SK-N-SH (cell line): ENCODE results near the gene ITFG1. TPM values are rescaled to one million over a fixed set of nuclear protein-coding genes. Genes with fewer than 3 reads are reported as not detected.

ENCODE experiments used
- CTCF ChIA-PET: fragments of 300-600, 350-600 bp; formaldehyde crosslinking; extraction: SDS; loops from one replicate; lab custom pipeline; 2021; lab: Yijun Ruan, JAX
- POLR2A ChIA-PET: fragments of 350-600 bp; sonication (Branson Sonifier 250); formaldehyde crosslinking; extraction: SDS; loops from one replicate; lab custom pipeline; 2020; ENCODE audit warnings: antibody characterized with exemption, inconsistent platforms; lab: Yijun Ruan, JAX
- DNase-seq: peaks from one replicate; pipeline ENCODE4 v3.0.0; 2012
- H2AFZ ChIP-seq: fragments of 200-600 bp; sonication (generic); 2 replicates; pipeline ENCODE4 v1.8.1; 2016; ENCODE audit warnings: antibody characterized with exemption, mild to moderate bottlenecking, low read depth
- H3F3A ChIP-seq: fragments of 200-600 bp; sonication (generic); replicated peaks from 2 replicates; pipeline ENCODE3; 2016; ENCODE audit warnings: antibody characterized with exemption, mild to moderate bottlenecking; ENCODE audit not compliant: insufficient read depth
- H3K27ac ChIP-seq, 2 experiments: fragments of 200-500 bp in 1 of 2; fragments of 200-600 bp in 1 of 2; sonication (Bioruptor generic) in 1 of 2; sonication (generic), shearing (Covaris generic) in 1 of 2; 2 replicates each; pipeline versions ENCODE4 v1.5.1 to v1.6.1; 2014 to 2016; ENCODE audit warnings: low read depth in 2 of 2, inconsistent platforms in 1 of 2, low read length in 1 of 2, mild to moderate bottlenecking in 1 of 2, mixed read lengths in 1 of 2
- H3K27me3 ChIP-seq: fragments of 200-600 bp; sonication (generic), shearing (Covaris generic); 2 replicates; pipeline ENCODE4 v1.6.1; 2016; ENCODE audit warnings: mixed run types; ENCODE audit not compliant: insufficient read depth
- H3K36me3 ChIP-seq, 2 experiments: fragments of 200-500 bp in 1 of 2; fragments of 200-600 bp in 1 of 2; sonication (Bioruptor generic) in 1 of 2; sonication (generic) in 1 of 2; replicated peaks in 1 of 2; 2 replicates each; pipeline versions ENCODE3 to v1.5.1; 2014 to 2016; ENCODE audit warnings: low read length in 1 of 2, mild to moderate bottlenecking in 1 of 2; ENCODE audit not compliant: insufficient read depth in 2 of 2, control insufficient read depth in 1 of 2
- H3K4me1 ChIP-seq, 2 experiments: fragments of 200-500 bp in 1 of 2; fragments of 200-600 bp in 1 of 2; sonication (Bioruptor generic) in 1 of 2; sonication (generic), shearing (Covaris generic) in 1 of 2; 2 replicates each; pipeline versions ENCODE4 v1.5.1 to v1.6.1; 2014 to 2016; ENCODE audit warnings: low read depth in 1 of 2, low read length in 1 of 2, mixed run types in 1 of 2; ENCODE audit not compliant: insufficient read depth in 2 of 2, control insufficient read depth in 1 of 2
- H3K4me2 ChIP-seq: fragments of 200-600 bp; sonication (generic), shearing (Covaris generic); 2 replicates; pipeline ENCODE4 v1.6.1; 2017; ENCODE audit warnings: mixed run types
- H3K4me3 ChIP-seq, 2 experiments: fragments of 200-500 bp in 1 of 2; fragments of 200-600 bp in 1 of 2; sonication (Bioruptor generic) in 1 of 2; sonication (generic), shearing (Covaris generic) in 1 of 2; 2 replicates each; pipeline versions ENCODE4 v1.5.1 to v1.8.1; 2014 to 2016; ENCODE audit warnings: low read depth in 2 of 2, inconsistent platforms in 1 of 2, low read length in 1 of 2, mild to moderate bottlenecking in 1 of 2, mixed read lengths in 1 of 2, moderate library complexity in 1 of 2
- H3K79me2 ChIP-seq: fragments of 200-600 bp; sonication (generic); 2 replicates; pipeline ENCODE4 v1.8.1; 2017; ENCODE audit warnings: mild to moderate bottlenecking; ENCODE audit not compliant: insufficient read depth
- H3K9ac ChIP-seq: fragments of 200-600 bp; sonication (generic); 2 replicates; pipeline ENCODE4 v1.6.1; 2017; ENCODE audit warnings: mixed run types
- H3K9me2 ChIP-seq: fragments of 200-600 bp; sonication (generic); 2 replicates; pipeline ENCODE4 v1.6.1; 2017; ENCODE audit warnings: mixed run types
- H3K9me3 ChIP-seq: fragments of 200-600 bp; sonication (generic); 2 replicates; pipeline ENCODE4 v1.6.1; 2017; ENCODE audit warnings: mixed run types, mild to moderate bottlenecking, moderate library complexity
- H4K20me1 ChIP-seq: fragments of 200-600 bp; sonication (generic); 2 replicates; pipeline ENCODE4 v1.6.1; 2017; ENCODE audit warnings: mild to moderate bottlenecking, mixed run types; ENCODE audit not compliant: insufficient read depth
- CHD2 ChIP-seq: fragments of 150-350 bp; IDR thresholded peaks from 2 replicates; pipeline ENCODE4 v1.6.1; 2018; ENCODE audit warnings: low read length; ENCODE audit not compliant: partially characterized antibody
- ELF1 ChIP-seq: IDR thresholded peaks from 2 replicates; pipeline ENCODE4 v1.4.0; 2012
- EZH2phosphoT487 ChIP-seq: fragments of 200-600 bp; sonication (generic); IDR thresholded peaks from 2 replicates; pipeline ENCODE4 v1.6.1; 2017; ENCODE audit warnings: low read depth, mixed run types, mild to moderate bottlenecking, antibody characterized with exemption, moderate library complexity, borderline replicate concordance
- FOXJ3 ChIP-seq: sonication (generic); formaldehyde crosslinking; IDR thresholded peaks from 2 replicates; pipeline ENCODE4 v1.5.1; 2020; ENCODE audit warnings: mild to moderate bottlenecking, missing genetic modification reagents
- FOXM1 ChIP-seq: IDR thresholded peaks from 2 replicates; pipeline ENCODE4 v1.4.0; 2012; ENCODE audit warnings: low read depth, mild to moderate bottlenecking
- GATA2 ChIP-seq: sonication (generic); formaldehyde crosslinking; IDR thresholded peaks from 2 replicates; pipeline ENCODE4 v1.5.0; 2020; ENCODE audit warnings: mild to moderate bottlenecking, missing genetic modification reagents
- JUND ChIP-seq: IDR thresholded peaks from 2 replicates; pipeline ENCODE4 v1.4.0; 2012
- MXI1 ChIP-seq: IDR thresholded peaks from 2 replicates; pipeline ENCODE4 v1.6.1; 2012; ENCODE audit warnings: mild to moderate bottlenecking, low read depth, low read length, improper control_type of control experiment
- NRF1 ChIP-seq: IDR thresholded peaks from 2 replicates; pipeline ENCODE4 v1.6.1; 2012; ENCODE audit warnings: low read depth, mild to moderate bottlenecking, low read length
- RAD21 ChIP-seq: IDR thresholded peaks from 2 replicates; pipeline ENCODE4 v1.6.1; 2012; ENCODE audit warnings: mild to moderate bottlenecking, low read length
- SIN3A ChIP-seq: IDR thresholded peaks from 2 replicates; pipeline ENCODE4 v1.6.1; 2012; ENCODE audit warnings: low read depth, mild to moderate bottlenecking, low read length, moderate library complexity, borderline replicate concordance
- TCF12 ChIP-seq: IDR thresholded peaks from 2 replicates; pipeline ENCODE4 v1.4.0; 2012
- TEAD4 ChIP-seq: IDR thresholded peaks from 2 replicates; pipeline ENCODE4 v1.4.0; 2012; ENCODE audit warnings: mild to moderate bottlenecking, borderline replicate concordance; ENCODE audit not compliant: insufficient read depth
- USF2 ChIP-seq: fragments of 150-350 bp; IDR thresholded peaks from 2 replicates; pipeline ENCODE4 v1.6.1; 2017; ENCODE audit warnings: antibody characterized with exemption, low read length, low read depth, borderline replicate concordance
- WGBS: methylation state at CpG from one replicate; pipeline ENCODE4 v1.1.6; 2017; ENCODE audit warnings: low lambda C conversion rate; 5-methylcytosine and 5-hydroxymethylcytosine counted together
- polyA plus RNA-seq, 3 experiments: library from polyadenylated mRNA; depleted of rRNA; stranded (reverse); fragments of >200 nt; gene quantifications; 2 replicates each; pipeline ENCODE4 v1.2.3, GENCODE V29; 2012
- TF ChIP-seq, protein P1 (sequence below): fragments of 200-600 bp; sonication (generic); IDR thresholded peaks from 2 replicates; pipeline ENCODE4 v1.6.1; 2017; ENCODE audit warnings: antibody characterized with exemption, mild to moderate bottlenecking, moderate library complexity
- TF ChIP-seq, protein P2 (sequence below): IDR thresholded peaks from 2 replicates; pipeline ENCODE4 v1.4.0; 2012; ENCODE audit warnings: low read depth

ITFG1 gene
- polyA plus RNA-seq, 1 of the 3 experiments (the other 2 are of a cell fraction) = 48.6 TPM

- H4K20me1 ChIP-seq = no peaks in the 10 kb centered on the region
- no peak overlapping the region for H2AFZ ChIP-seq
- H3K36me3 ChIP-seq = peaks cover 3 to 6% of the 10 kb centered on the region in 2 experiments
- no peaks in the 10 kb centered on the region for H3F3A ChIP-seq
- H3K4me2 ChIP-seq = no peak overlapping the region
- H3K9me3 ChIP-seq = no peaks in the 10 kb centered on the region
- no peak overlapping the region for H3K27ac ChIP-seq
- H3K9me2 ChIP-seq = no peaks in the 10 kb centered on the region
- TF ChIP-seq ELF1 (no peak), TCF12 (no peak), EZH2phosphoT487 (no peak), GATA2 (CRISPR knock-in tag) (no peak), FOXJ3 (CRISPR knock-in tag) (no peak), CHD2 (no peak), USF2 (no peak), TEAD4 (no peak), NRF1 (no peak), FOXM1 (no peak), RAD21 (no peak), MXI1 (no peak), JUND (no peak), SIN3A (no peak)
- TF ChIP-seq, protein P1, sequence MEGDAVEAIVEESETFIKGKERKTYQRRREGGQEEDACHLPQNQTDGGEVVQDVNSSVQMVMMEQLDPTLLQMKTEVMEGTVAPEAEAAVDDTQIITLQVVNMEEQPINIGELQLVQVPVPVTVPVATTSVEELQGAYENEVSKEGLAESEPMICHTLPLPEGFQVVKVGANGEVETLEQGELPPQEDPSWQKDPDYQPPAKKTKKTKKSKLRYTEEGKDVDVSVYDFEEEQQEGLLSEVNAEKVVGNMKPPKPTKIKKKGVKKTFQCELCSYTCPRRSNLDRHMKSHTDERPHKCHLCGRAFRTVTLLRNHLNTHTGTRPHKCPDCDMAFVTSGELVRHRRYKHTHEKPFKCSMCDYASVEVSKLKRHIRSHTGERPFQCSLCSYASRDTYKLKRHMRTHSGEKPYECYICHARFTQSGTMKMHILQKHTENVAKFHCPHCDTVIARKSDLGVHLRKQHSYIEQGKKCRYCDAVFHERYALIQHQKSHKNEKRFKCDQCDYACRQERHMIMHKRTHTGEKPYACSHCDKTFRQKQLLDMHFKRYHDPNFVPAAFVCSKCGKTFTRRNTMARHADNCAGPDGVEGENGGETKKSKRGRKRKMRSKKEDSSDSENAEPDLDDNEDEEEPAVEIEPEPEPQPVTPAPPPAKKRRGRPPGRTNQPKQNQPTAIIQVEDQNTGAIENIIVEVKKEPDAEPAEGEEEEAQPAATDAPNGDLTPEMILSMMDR = no peak
- TF ChIP-seq, protein P2, sequence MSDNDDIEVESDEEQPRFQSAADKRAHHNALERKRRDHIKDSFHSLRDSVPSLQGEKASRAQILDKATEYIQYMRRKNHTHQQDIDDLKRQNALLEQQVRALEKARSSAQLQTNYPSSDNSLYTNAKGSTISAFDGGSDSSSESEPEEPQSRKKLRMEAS = no peak
- TF ChIP-seq, all 33 proteins: peak for 0
- CTCF ChIA-PET = interaction anchor here (0.7 to 1.2 kb wide), 2 partner anchors 13 to 94 kb away, joined by 3 read pairs; no protein-coding TSS in a partner anchor
- no peaks in the 10 kb centered on the region for H3K79me2 ChIP-seq
- POLR2A ChIA-PET = no interaction called here
- no peaks in the 10 kb centered on the region for H3K27me3 ChIP-seq
- no peak overlapping the region for H3K9ac ChIP-seq
- no peak for DNase-seq
- no peaks in the 10 kb centered on the region for H3K4me1 ChIP-seq
- WGBS = 100% methylated on average over 1 of the region's 1 CpG
- H3K4me3 ChIP-seq = no peak overlapping the region
These were observed 97.1 kb downstream of the ITFG1 start for GRCh38 chr16:47363761-47364160.

- no peaks in the 10 kb centered on the region for H4K20me1 ChIP-seq
These were observed 101.4 kb downstream of the ITFG1 start for GRCh38 chr16:47359478-47359877.

More at GRCh38 chr16:47359478-47359877, 101.4 kb downstream of the ITFG1 start:
- Histone ChIP-seq H3K9me3 (peaks cover 2% of the 10 kb centered on the region; the same call in 1 of the 2 replicates), H3F3A (no peaks in the 10 kb centered on the region), H3K79me2 (no peaks in the 10 kb centered on the region), H3K27me3 (no peaks in the 10 kb centered on the region), H3K4me3 (no peak overlapping the region), H3K4me1 (no peaks in the 10 kb centered on the region), H2AFZ (no peak overlapping the region), H3K36me3 (peaks cover 3 to 6% of the 10 kb centered on the region in 2 experiments), H3K9me2 (no peaks in the 10 kb centered on the region), H3K9ac (no peak overlapping the region), H3K4me2 (no peak overlapping the region), H3K27ac (no peak overlapping the region)
- CTCF ChIA-PET = interaction anchor here (1.3 kb wide), 1 partner anchor 218 kb away, joined by 4 read pairs; no protein-coding TSS in a partner anchor
- POLR2A ChIA-PET = no interaction called here
- no peak for DNase-seq
- WGBS = 91% methylated on average over 2 of the region's 2 CpGs
- no peak for TF ChIP-seq GATA2 (CRISPR knock-in tag)
